Activated CD4-positive, alpha-beta T cell treated with anti-CD3 and anti-CD28 coated beads, Interleukin-2, amount 10 ng/mL, durations not matched to agents 24 days and 14 days (primary cell): ENCODE results near the gene PGR. TPM values are rescaled to one million over a fixed set of nuclear protein-coding genes. Genes with fewer than 3 reads are reported as not detected.

Experiments
- DNase-seq: peaks from one replicate; pipeline ENCODE4 v3.0.0; 2022
- H3K27ac Mint-ChIP-seq: one replicate; pipeline ENCODE4 v1.8.0; 2022; ENCODE audit warnings: mild to moderate bottlenecking, mixed read lengths
- H3K27me3 Mint-ChIP-seq: one replicate; pipeline ENCODE4 v1.8.0; 2022; ENCODE audit warnings: mixed read lengths
- H3K36me3 Mint-ChIP-seq: one replicate; pipeline ENCODE4 v1.8.0; 2022; ENCODE audit warnings: low read depth, mild to moderate bottlenecking, mixed read lengths
- H3K4me1 Mint-ChIP-seq: one replicate; pipeline ENCODE4 v1.8.0; 2021; ENCODE audit warnings: mixed read lengths
- H3K4me3 Mint-ChIP-seq: one replicate; pipeline ENCODE4 v1.8.0; 2022; ENCODE audit warnings: mild to moderate bottlenecking, moderate library complexity, mixed read lengths
- H3K9me3 Mint-ChIP-seq: one replicate; pipeline ENCODE4 v1.8.0; 2021; ENCODE audit warnings: mixed read lengths
- intact Hi-C: fragments of 100-400 bp; cut with micrococcal nuclease; formaldehyde crosslinking; loops from one replicate; pipeline ENCODE4 v1.15.1; 2023
- total RNA-seq: library from RNA; stranded (reverse); gene quantifications from 2 replicates; pipeline ENCODE4 v1.2.3, GENCODE V29; 2022

PGR gene
- total RNA-seq, result not detected in 2 replicates

DNA sequence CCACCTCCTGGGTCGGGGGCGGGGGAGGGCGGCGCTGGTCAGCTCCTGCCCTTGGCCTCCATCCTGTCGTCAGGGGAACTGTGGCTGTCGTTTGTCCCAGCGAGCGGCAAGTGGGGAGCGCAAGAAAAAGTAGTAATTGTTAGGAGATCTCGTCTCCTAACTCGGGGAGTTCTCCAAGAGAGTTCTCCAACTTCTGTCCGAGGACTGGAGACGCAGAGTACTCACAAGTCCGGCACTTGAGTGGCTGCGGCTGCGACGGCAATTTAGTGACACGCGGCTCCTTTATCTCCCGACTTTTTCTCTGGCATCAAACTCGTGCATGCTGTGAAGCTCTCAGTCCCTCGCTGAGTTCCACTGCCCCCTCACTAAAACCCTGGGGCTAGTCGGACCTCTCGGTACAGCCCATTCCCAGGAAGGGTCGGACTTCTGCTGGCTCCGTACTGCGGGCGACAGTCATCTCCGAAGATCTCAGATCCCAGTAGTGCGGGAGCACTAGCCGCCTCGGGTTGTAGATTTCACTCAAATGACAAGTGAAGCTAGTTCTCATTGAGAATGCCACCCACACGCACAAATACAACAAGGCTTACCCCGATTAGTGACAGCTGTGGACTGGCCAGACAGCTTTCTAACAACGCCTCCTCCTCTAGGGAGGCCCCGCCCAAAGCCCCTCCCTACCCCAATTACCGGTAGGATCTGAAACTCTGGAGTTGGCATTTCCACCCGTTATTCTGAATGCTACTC is at the start of gene PGR:
Gene PGR (minus strand): TSS at position 611 of the 741 bp plus-strand sequence. CDS start 743 bp downstream, outside the sequence.
- Mint-ChIP-seq H3K27me3 (peaks cover 40% of the 10 kb centered on the region), H3K36me3 (no peaks in the 10 kb centered on the region), H3K4me1 (no peaks in the 10 kb centered on the region), H3K27ac (no peak within 1 kb of the TSS), H3K4me3 (no peak within 1 kb of the TSS), H3K9me3 (no peaks in the 10 kb centered on the region)
- DNase-seq, result no peak
- intact Hi-C loops, result no loop called here

DNA sequence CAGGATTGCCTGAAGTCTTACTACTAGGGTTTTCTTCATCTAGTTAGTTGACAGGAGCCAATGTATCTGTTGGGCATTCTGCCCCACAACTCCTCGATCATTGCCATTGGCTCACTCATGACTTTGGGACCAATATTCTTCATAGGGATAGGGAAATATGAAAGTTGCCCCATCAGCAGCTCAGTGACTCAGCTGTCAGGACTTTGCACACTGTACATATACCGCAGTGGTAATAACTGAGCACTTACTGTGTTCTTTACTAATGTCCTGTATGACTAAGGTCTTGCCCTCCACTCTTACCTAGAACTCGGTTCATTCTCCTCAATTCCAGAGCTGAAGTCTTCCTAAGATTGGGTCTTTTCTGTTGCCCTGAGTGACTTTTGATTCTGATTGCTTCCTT is 46.8 kb upstream of the PGR start:
- Mint-ChIP-seq H3K27ac (no peak overlapping the region), H3K4me1 (no peaks in the 10 kb centered on the region), H3K27me3 (no peaks in the 10 kb centered on the region), H3K9me3 (no peaks in the 10 kb centered on the region), H3K4me3 (no peak overlapping the region), H3K36me3 (no peaks in the 10 kb centered on the region)
- intact Hi-C loops, result no loop called here
- no peak for DNase-seq

DNA sequence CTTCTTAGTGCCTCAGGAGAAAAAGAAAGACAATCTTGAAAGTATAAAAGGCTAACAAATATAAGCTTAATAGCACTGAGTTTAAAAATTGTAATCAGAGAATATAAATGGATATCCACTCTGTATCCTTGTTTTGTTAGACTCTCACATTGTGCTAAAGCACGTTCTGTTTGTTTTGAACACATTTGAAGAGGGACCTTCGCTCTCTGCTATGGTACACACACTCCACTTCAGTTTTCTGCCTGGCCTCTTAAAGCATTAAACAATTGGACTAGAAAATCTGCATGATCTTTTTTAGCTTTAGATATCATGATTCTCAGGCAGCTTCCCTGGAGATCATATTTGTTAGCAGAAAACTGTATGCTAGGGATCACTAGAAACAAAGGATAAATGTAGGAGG is 40.3 kb upstream of the PGR start:
- Mint-ChIP-seq H3K27me3 (no peaks in the 10 kb centered on the region), H3K4me3 (no peak overlapping the region), H3K9me3 (peaks cover 8% of the 10 kb centered on the region), H3K4me1 (no peaks in the 10 kb centered on the region), H3K36me3 (no peaks in the 10 kb centered on the region), H3K27ac (no peak overlapping the region)
- no peak for DNase-seq
- intact Hi-C loops, result no loop called here

- intact Hi-C loops, result no loop called here
- Mint-ChIP-seq H3K4me1 (no peaks in the 10 kb centered on the region), H3K27me3 (no peaks in the 10 kb centered on the region), H3K27ac (no peak overlapping the region), H3K9me3 (peaks cover 8% of the 10 kb centered on the region), H3K4me3 (no peak overlapping the region), H3K36me3 (no peaks in the 10 kb centered on the region)
- DNase-seq, result no peak
These were observed 36.4 kb upstream of the PGR start for GRCh38 chr11:101166038-101166437.

DNA sequence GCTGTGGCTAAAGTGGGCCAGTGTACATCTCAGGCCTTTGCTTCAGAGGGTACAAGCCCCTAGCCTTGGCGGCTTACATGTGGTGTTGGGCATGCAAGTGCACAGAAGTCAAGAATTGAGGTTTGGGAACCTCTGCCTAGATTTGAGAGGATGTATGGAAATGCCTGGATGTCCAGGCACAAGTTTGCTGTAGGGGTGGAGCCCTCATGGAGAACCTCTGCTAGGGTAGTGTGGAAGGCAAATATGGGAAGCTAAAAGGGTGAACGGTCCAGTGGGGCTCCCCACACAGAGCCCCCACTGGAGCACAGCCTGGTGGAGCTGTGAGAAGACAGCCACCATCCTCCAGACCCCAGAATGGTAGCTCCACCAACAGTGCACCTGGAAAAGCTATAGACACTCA is 28.5 kb upstream of the PGR start:
- H3K4me3 Mint-ChIP-seq, result no peak overlapping the region
- intact Hi-C loops, result no loop called here
- no peak for DNase-seq
- H3K27me3 Mint-ChIP-seq, result no peaks in the 10 kb centered on the region
- peaks cover 11% of the 10 kb centered on the region for H3K9me3 Mint-ChIP-seq
- no peaks in the 10 kb centered on the region for H3K4me1 Mint-ChIP-seq
- H3K27ac Mint-ChIP-seq, result no peak overlapping the region
- H3K36me3 Mint-ChIP-seq, result no peaks in the 10 kb centered on the region

DNA sequence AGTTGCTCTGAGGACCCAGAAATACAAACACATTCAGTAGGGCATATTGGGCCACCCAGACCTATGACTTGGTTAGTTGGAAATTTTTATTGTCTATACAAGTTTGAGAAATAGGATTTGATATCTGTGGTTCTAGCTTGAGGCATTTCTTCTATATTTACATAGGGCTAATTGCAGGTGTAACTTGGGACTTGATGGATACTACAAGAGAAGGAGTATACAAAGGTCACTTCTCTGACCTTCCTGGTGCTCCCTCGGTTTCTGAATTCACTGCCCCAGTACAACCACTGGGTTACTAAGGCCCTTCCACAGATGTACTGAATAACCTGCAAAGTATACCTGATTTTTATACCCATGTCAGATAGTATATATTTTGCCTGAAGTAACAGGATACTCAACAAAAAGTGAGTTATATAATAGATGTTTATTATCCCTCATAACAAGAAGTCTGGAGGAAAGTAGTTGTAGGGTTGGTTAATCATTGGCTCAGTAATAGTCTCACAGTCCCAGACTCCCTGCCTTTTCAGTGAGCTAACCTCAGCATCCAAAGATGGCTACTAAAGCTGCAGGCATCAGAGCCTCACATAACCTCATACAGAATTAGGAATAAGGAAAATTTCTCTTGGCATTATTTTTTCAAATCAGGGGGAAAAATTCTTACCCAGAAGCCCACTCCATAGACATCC is 8.8 kb upstream of the PGR start:
- H3K36me3 Mint-ChIP-seq, result no peaks in the 10 kb centered on the region

GRCh38 chr11:101133190-101133589 is 3.6 kb upstream of the PGR start:
- Mint-ChIP-seq H3K27ac (no peak overlapping the region), H3K27me3 (peaks cover 25% of the 10 kb centered on the region), H3K4me3 (no peak overlapping the region), H3K4me1 (no peaks in the 10 kb centered on the region), H3K9me3 (no peaks in the 10 kb centered on the region), H3K36me3 (no peaks in the 10 kb centered on the region)
- intact Hi-C loops, result no loop called here
- DNase-seq, result no peak

More for the DNA sequence above, 8.8 kb upstream of the PGR start:
- Mint-ChIP-seq H3K4me1 (no peaks in the 10 kb centered on the region), H3K27ac (no peak overlapping the region), H3K27me3 (no peaks in the 10 kb centered on the region), H3K9me3 (no peaks in the 10 kb centered on the region), H3K4me3 (no peak overlapping the region)
- no peak for DNase-seq
- intact Hi-C loops, result no loop called here

DNA sequence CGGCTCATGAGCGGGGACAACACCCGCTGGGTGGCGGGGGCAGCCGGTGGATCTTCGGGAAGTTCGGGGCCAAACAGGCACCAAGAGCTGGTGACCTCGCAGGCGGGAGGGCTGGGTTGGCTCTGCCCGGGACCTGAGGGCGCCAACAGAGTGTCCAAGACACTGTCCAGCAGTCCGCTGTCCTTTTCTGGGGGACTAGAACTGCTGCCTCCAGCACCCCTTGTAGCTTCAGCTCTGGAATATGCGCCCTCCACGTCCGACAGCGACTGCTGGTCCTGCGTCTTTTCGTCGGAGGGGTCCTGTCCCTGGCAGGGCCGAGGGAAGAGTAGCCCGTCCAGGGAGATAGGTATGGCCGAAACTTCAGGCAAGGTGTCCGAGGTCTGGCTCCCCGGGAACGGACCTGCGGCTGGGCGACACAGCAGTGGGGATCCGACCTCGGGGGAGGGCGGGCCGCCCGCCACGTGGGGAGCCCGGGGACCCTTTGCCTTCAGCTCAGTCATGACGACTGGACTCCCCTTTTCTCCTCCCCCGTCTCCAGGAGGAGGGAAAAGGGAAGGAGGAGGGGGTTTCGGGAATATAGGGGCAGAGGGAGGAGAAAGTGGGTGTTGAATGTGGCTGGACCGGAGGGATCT is 926 bp downstream of the PGR start:
- no peaks in the 10 kb centered on the region for H3K9me3 Mint-ChIP-seq
- no peak for DNase-seq
- no peak overlapping the region for H3K27ac Mint-ChIP-seq
- intact Hi-C loops, result no loop called here
- no peaks in the 10 kb centered on the region for H3K36me3 Mint-ChIP-seq
- no peaks in the 10 kb centered on the region for H3K4me1 Mint-ChIP-seq
- no peak overlapping the region for H3K4me3 Mint-ChIP-seq
- H3K27me3 Mint-ChIP-seq, result peaks cover 40% of the 10 kb centered on the region

DNA sequence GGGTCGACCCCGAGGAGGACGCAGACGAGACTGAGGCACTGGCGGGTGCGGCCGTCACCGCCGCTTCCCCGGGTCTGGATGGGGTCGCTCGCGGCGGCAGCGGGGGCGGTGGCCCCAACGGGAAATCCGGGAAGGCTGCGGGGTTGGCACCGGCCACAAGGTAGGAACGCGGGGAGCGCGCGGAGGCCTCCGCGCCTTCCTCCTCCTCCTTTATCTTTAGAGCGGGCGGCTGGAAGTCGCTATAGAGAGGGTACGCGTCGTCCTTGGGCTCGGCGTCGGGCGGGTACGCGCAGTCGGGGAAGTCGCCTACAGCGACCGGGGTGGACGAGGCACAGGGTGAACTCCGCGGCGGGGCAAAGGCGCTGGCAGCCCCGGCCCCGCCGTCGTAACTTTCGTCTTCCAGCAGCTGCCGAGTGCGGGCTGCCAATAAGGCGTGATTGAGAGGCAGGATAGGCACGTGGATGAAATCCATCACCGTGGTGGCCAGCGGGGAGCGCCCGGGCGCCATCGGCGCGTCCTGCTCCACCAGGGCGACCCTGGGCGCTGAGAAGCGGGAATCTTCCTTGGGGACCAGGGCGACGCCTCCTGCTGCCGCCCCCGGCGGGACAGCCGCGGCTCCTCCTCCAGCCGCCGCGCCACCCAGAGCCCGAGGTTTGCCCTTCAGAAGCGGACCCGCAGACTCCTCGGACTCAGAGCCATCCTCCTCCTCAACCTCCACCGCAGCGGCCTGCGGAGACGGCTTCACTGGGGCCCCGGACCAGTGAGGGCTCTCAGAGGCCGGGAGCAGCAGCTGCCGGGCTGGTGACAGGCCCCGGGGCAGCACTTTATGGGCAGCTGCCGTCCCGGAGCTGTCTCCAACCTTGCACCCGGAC is 1.7 kb downstream of the PGR start:
- Mint-ChIP-seq H3K4me3 (no peak overlapping the region), H3K4me1 (no peaks in the 10 kb centered on the region), H3K27ac (no peak overlapping the region), H3K9me3 (no peaks in the 10 kb centered on the region), H3K36me3 (no peaks in the 10 kb centered on the region), H3K27me3 (peaks cover 40% of the 10 kb centered on the region)
- no peak for DNase-seq
- intact Hi-C loops, result no loop called here

- Mint-ChIP-seq H3K4me1 (no peaks in the 10 kb centered on the region), H3K27ac (no peak overlapping the region), H3K36me3 (no peaks in the 10 kb centered on the region), H3K27me3 (peaks cover 40% of the 10 kb centered on the region), H3K4me3 (peak overlapping the region; percentile 28), H3K9me3 (no peaks in the 10 kb centered on the region)
- intact Hi-C loops, result no loop called here
- no peak for DNase-seq
These were observed 2.4 kb downstream of the PGR start for GRCh38 chr11:101127197-101127698.

GRCh38 chr11:101126551-101127196 is 2.9 kb downstream of the PGR start:
- no peaks in the 10 kb centered on the region for H3K36me3 Mint-ChIP-seq
- no peaks in the 10 kb centered on the region for H3K4me1 Mint-ChIP-seq
- intact Hi-C loops, result no loop called here
- no peaks in the 10 kb centered on the region for H3K9me3 Mint-ChIP-seq
- H3K27me3 Mint-ChIP-seq, result peaks cover 40% of the 10 kb centered on the region
- H3K4me3 Mint-ChIP-seq, result peak overlapping the region; percentile 28
- DNase-seq, result no peak
- H3K27ac Mint-ChIP-seq, result no peak overlapping the region

DNA sequence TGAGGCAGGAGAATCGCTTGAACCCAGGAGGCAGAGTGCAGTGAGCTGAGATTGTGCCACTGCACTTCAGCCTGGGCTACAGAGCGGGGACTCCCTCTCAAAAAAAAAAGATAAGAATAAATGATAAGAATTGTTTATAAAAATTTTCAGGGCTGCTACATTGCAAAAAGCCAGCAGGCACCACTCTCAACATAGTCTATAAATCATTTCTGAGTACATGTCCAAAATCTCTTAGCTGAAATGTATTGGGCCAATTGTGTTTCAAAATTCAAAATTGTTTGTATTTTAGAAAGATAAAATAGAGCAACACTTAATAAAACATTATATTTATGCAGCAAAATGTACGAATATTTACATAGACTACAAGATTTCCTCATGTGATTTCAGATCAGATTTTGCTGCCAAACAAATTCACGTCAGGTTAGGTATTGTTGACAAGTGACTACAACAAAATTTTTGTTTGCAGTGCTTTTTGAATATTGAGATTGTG is 13.9 kb downstream of the PGR start:
- no peak overlapping the region for H3K4me3 Mint-ChIP-seq
- H3K27ac Mint-ChIP-seq, result no peak overlapping the region
- DNase-seq, result no peak
- intact Hi-C loops, result no loop called here
- H3K4me1 Mint-ChIP-seq, result no peaks in the 10 kb centered on the region
- H3K36me3 Mint-ChIP-seq, result no peaks in the 10 kb centered on the region
- no peaks in the 10 kb centered on the region for H3K9me3 Mint-ChIP-seq
- no peaks in the 10 kb centered on the region for H3K27me3 Mint-ChIP-seq

DNA sequence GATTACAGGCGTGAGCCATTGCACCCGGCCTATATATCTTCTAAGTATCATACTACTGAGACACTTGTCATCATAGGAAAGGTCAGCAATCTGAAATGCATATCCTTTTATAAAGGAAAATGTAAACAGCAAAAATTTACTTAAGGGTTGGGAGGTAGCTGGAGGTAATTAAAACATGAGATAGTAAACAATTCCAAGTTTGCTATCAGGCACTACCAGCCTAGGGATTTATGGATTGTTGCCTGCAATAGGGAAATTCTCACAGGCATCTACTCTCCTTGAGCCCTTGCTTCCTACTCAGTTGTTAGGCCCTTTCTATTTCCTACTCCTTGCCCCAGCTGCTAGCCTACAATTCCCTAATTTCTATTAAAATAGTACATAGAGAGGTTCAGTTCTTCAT is 16.1 kb downstream of the PGR start:
- no peak for DNase-seq
- Mint-ChIP-seq H3K27ac (no peak overlapping the region), H3K4me1 (no peaks in the 10 kb centered on the region), H3K9me3 (no peaks in the 10 kb centered on the region), H3K36me3 (no peaks in the 10 kb centered on the region), H3K4me3 (no peak overlapping the region), H3K27me3 (no peaks in the 10 kb centered on the region)
- intact Hi-C loops, result no loop called here
